Measurements from ENCODE around the gene PLK4. TPM values are rescaled to one million over a fixed set of nuclear protein-coding genes. Genes with fewer than 3 reads are reported as not detected.

PLK4 gene
- polyA plus RNA-seq, 3 donors, result 0.34 to 0.65 (median 0.38) TPM

DNA sequence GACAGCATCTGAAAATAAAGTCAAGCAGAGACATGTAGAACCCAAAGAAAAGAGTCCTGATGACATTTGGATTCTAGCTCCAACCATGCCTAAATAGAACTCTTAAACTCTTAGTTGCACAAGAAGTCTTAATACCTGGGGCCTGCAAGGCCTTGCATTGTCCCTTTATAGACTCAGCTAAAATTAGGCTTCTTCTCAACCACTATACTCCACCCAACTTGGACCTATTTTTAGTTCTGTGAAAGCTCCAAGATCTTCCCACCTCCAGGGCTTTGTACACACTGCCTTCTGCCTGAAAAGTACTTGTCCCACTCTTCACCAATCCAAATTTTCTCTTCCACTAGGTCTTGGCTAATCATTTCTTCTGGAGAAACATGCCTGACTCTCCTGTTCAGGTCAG, 36.5 kb downstream of the PLK4 start:
- Mint-ChIP-seq H3K36me3 (peaks cover 28 to 31% of the 10 kb centered on the region in 2 donors), H3K9me3 (peaks cover 0 to 2% (median 0%) of the 10 kb centered on the region in 7 donors), H3K4me1 (no peaks in the 10 kb centered on the region), H3K27ac (no peak overlapping the region), H3K4me3 (no peak overlapping the region), H3K27me3 (ENCODE audit: low read depth in 3 of 3) (peaks cover 0 to 2% (median 1%) of the 10 kb centered on the region in 3 donors)
- Histone ChIP-seq H3K4me1 (ENCODE audit: control insufficient read depth in 1 of 2, insufficient read depth in 2 of 2, low read length in 2 of 2) (no peaks in the 10 kb centered on the region), H3K4me2 (replicated peaks; ENCODE audit: extremely low read depth, low read length, poor library complexity, severe bottlenecking) (no peak overlapping the region), H3K9me3 (replicated peaks in 1 of 2; ENCODE audit: control insufficient read depth in 1 of 2, insufficient read depth in 1 of 2, low read length in 2 of 2) (no peaks in the 10 kb centered on the region), H2AFZ (ENCODE audit: insufficient read depth, low read depth, low read length, poor library complexity, severe bottlenecking) (no peak overlapping the region), H3K36me3 (replicated peaks in 1 of 2; ENCODE audit: control insufficient read depth in 1 of 2, insufficient read depth in 2 of 2, low read length in 2 of 2) (peaks cover 31 to 49% of the 10 kb centered on the region in 2 donors), H4K20me1 (ENCODE audit: insufficient read depth, low read length) (no peaks in the 10 kb centered on the region), H3K4me3 (replicated peaks in 1 of 3; ENCODE audit: low read depth in 2 of 3, low read length in 3 of 3) (no peak overlapping the region), H3K79me2 (ENCODE audit: insufficient read depth, low read length) (no peaks in the 10 kb centered on the region), H3K27me3 (ENCODE audit: control insufficient read depth in 2 of 2, insufficient read depth in 2 of 2, low read length in 2 of 2) (no peaks in the 10 kb centered on the region), H3K9ac (ENCODE audit: insufficient read depth, low read length, poor library complexity, severe bottlenecking) (no peak overlapping the region), H3K27ac (ENCODE audit: low read depth in 1 of 2, low read length in 2 of 2) (no peak overlapping the region)
- TF ChIP-seq, protein P1, sequence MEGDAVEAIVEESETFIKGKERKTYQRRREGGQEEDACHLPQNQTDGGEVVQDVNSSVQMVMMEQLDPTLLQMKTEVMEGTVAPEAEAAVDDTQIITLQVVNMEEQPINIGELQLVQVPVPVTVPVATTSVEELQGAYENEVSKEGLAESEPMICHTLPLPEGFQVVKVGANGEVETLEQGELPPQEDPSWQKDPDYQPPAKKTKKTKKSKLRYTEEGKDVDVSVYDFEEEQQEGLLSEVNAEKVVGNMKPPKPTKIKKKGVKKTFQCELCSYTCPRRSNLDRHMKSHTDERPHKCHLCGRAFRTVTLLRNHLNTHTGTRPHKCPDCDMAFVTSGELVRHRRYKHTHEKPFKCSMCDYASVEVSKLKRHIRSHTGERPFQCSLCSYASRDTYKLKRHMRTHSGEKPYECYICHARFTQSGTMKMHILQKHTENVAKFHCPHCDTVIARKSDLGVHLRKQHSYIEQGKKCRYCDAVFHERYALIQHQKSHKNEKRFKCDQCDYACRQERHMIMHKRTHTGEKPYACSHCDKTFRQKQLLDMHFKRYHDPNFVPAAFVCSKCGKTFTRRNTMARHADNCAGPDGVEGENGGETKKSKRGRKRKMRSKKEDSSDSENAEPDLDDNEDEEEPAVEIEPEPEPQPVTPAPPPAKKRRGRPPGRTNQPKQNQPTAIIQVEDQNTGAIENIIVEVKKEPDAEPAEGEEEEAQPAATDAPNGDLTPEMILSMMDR (IDR thresholded peaks at IDR 0.05), result no peak
- intact Hi-C loops (cut with micrococcal nuclease), result no loop called here
- no peak for DNase-seq

DNA sequence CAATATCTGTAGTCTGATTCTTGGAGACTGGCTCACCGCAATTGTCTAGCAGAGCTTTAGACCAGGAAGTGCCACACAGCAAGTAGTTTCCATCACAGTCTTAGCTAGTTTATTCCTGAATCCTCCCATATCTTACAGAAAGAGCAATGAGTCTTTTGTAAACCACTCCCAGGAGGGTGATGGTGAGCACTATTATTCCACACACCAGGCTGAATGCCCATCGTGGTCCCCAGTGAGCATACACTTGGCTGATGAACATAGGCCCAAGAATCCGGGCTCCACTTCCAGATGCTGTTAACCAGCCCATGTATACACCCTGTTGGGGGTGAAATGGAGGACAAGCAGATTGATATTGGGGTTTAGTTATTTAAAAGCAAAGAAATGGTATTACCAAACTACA, 39.8 kb downstream of the PLK4 start:
- Mint-ChIP-seq H3K9me3 (peaks cover 0 to 1% (median 0%) of the 10 kb centered on the region in 7 donors), H3K27me3 (ENCODE audit: low read depth in 3 of 3) (no peaks in the 10 kb centered on the region), H3K4me1 (no peaks in the 10 kb centered on the region), H3K4me3 (no peak overlapping the region), H3K36me3 (peaks cover 48 to 52% of the 10 kb centered on the region in 2 donors), H3K27ac (no peak overlapping the region)
- peaks cover 31 to 56% of the 10 kb centered on the region in 2 donors for H3K36me3 ChIP-seq (replicated peaks in 1 of 2; ENCODE audit: control insufficient read depth in 1 of 2, insufficient read depth in 2 of 2, low read length in 2 of 2)
- no peak overlapping the region for H3K4me2 ChIP-seq (replicated peaks; ENCODE audit: extremely low read depth, low read length, poor library complexity, severe bottlenecking)
- TF ChIP-seq, protein P1 (IDR thresholded peaks at IDR 0.05), result no peak
- no peaks in the 10 kb centered on the region for H4K20me1 ChIP-seq (ENCODE audit: insufficient read depth, low read length)
- H3K27ac ChIP-seq (ENCODE audit: low read depth in 1 of 2, low read length in 2 of 2), result no peak overlapping the region
- H2AFZ ChIP-seq (ENCODE audit: insufficient read depth, low read depth, low read length, poor library complexity, severe bottlenecking), result no peak overlapping the region
- H3K9ac ChIP-seq (ENCODE audit: insufficient read depth, low read length, poor library complexity, severe bottlenecking), result no peak overlapping the region
- no peaks in the 10 kb centered on the region for H3K27me3 ChIP-seq (ENCODE audit: control insufficient read depth in 2 of 2, insufficient read depth in 2 of 2, low read length in 2 of 2)
- no CpG with 5 or more reads among the region's 3 CpGs for WGBS (ENCODE audit: insufficient coverage)
- no peaks in the 10 kb centered on the region for H3K79me2 ChIP-seq (ENCODE audit: insufficient read depth, low read length)
- no peak for DNase-seq
- no peaks in the 10 kb centered on the region for H3K9me3 ChIP-seq (replicated peaks in 1 of 2; ENCODE audit: control insufficient read depth in 1 of 2, insufficient read depth in 1 of 2, low read length in 2 of 2)
- no peak overlapping the region for H3K4me3 ChIP-seq (replicated peaks in 1 of 3; ENCODE audit: low read depth in 2 of 3, low read length in 3 of 3)
- intact Hi-C loops (cut with micrococcal nuclease), result no loop called here
- H3K4me1 ChIP-seq (ENCODE audit: control insufficient read depth in 1 of 2, insufficient read depth in 2 of 2, low read length in 2 of 2), result no peaks in the 10 kb centered on the region

Data from CD14-positive monocyte (primary cell).